ENCODE data around the gene RGS3. TPM values are rescaled to one million over a fixed set of nuclear protein-coding genes. Genes with fewer than 3 reads are reported as not detected.
A peak's percentile ranks its signal among the peaks of the same experiment; 100 is the strongest.

RGS3 gene
- total and polyA plus RNA-seq, 2 donors (not counting 3 experiments of a cell fraction or from before 2014, with no cell fraction given): 356 to 416 TPM

DNA sequence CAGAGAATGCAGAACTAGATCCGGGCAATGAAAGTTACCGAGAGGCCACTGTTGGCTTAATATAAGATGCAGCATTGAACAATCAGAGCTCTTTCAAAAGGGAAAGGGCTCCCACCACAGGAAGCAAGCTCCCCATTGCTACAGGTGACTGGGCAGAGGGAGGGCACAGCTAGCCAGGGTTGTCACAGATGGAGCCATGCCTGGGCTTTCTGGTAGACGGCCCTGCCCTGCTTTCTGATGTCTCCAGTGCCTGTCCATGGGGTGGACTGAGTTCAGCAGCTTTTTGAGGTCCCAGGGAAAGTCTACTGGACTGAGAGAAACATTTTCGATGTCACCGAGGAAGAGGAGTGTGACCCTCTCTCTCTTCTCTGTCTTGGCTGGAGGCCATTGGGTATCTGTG, 14.1 kb downstream of the RGS3 start:
- H3K9me1 ChIP-seq (replicated peaks; ENCODE audit: control insufficient read depth, extremely low read depth, insufficient read depth, low read length): no peaks in the 10 kb centered on the region
- dilution Hi-C loops (cut with MboI; ENCODE audit: extremely low pct_ligation_motif_present, low sequenced_read_pairs) (no loop called here), intact Hi-C loops (cut with micrococcal nuclease) (no loop called here)
- H3K4me3 ChIP-seq (replicated peaks in 1 of 3; ENCODE audit: insufficient read depth in 1 of 3, low read depth in 1 of 3, low read length in 3 of 3): no peak overlapping the region
- TF ChIP-seq EZH2 (IDR thresholded peaks at IDR 0.05; ENCODE audit: borderline replicate concordance, low read depth, low read length, severe bottlenecking): no peak
- TF ChIP-seq, protein P1, sequence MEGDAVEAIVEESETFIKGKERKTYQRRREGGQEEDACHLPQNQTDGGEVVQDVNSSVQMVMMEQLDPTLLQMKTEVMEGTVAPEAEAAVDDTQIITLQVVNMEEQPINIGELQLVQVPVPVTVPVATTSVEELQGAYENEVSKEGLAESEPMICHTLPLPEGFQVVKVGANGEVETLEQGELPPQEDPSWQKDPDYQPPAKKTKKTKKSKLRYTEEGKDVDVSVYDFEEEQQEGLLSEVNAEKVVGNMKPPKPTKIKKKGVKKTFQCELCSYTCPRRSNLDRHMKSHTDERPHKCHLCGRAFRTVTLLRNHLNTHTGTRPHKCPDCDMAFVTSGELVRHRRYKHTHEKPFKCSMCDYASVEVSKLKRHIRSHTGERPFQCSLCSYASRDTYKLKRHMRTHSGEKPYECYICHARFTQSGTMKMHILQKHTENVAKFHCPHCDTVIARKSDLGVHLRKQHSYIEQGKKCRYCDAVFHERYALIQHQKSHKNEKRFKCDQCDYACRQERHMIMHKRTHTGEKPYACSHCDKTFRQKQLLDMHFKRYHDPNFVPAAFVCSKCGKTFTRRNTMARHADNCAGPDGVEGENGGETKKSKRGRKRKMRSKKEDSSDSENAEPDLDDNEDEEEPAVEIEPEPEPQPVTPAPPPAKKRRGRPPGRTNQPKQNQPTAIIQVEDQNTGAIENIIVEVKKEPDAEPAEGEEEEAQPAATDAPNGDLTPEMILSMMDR (IDR thresholded peaks at IDR 0.05; ENCODE audit: extremely low read depth in 1 of 2, insufficient read depth in 1 of 2, low read depth in 1 of 2, low read length in 2 of 2): no peak
- no peak for TF ChIP-seq FOS (IDR thresholded peaks at IDR 0.05; ENCODE audit: borderline replicate concordance, insufficient read depth, low read length)
- no peak for TF ChIP-seq POLR2A (IDR thresholded peaks at IDR 0.05; ENCODE audit: low read depth, low read length)
- TF ChIP-seq MYC (IDR thresholded peaks at IDR 0.05; ENCODE audit: low read depth, low read length): no peak
- TF ChIP-seq GATA2 (IDR thresholded peaks at IDR 0.05; ENCODE audit: insufficient read depth, insufficient read length, low read depth, low read length): no peak
- no peak for TF ChIP-seq POLR2AphosphoS5 (IDR thresholded peaks at IDR 0.05; ENCODE audit: insufficient read depth, low read depth, low read length)
- TF ChIP-seq, protein P2, sequence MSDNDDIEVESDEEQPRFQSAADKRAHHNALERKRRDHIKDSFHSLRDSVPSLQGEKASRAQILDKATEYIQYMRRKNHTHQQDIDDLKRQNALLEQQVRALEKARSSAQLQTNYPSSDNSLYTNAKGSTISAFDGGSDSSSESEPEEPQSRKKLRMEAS (IDR thresholded peaks at IDR 0.05; ENCODE audit: insufficient read depth, insufficient read length): no peak
- TF ChIP-seq JUN (IDR thresholded peaks at IDR 0.05; ENCODE audit: borderline replicate concordance, insufficient read depth, insufficient read length, low read depth): no peak
- ChIA-PET POLR2A (no interaction called here), CTCF (interaction anchor here (2.2 kb wide), 1 partner anchor 15 kb away, joined by 7 read pairs; no protein-coding TSS in a partner anchor)
- BruUV-seq (replicated peaks): no TSS peak
- no peaks in the 10 kb centered on the region for H4K20me1 ChIP-seq (replicated peaks; ENCODE audit: control insufficient read depth, extremely low read depth, insufficient read depth, low read length)
- H2AFZ ChIP-seq (ENCODE audit: low read depth, low read length): no peak overlapping the region
- no peak overlapping the region for H3K9ac ChIP-seq (replicated peaks; ENCODE audit: extremely low read depth, insufficient read depth, low read length)
- no peaks in the 10 kb centered on the region for H3K4me1 ChIP-seq (ENCODE audit: control insufficient read depth, extremely low read depth, insufficient read depth, low read length)
- H3K27ac ChIP-seq (ENCODE audit: insufficient read depth, low read depth, low read length): no peak overlapping the region
- no peaks in the 10 kb centered on the region for H3K9me3 ChIP-seq (replicated peaks; ENCODE audit: control insufficient read depth, insufficient read depth, low read length)
- no peaks in the 10 kb centered on the region for H3K36me3 ChIP-seq (ENCODE audit: control insufficient read depth in 2 of 2, extremely low read depth in 1 of 2, insufficient read depth in 2 of 2, low read length in 2 of 2)
- H3K4me2 ChIP-seq (ENCODE audit: insufficient read depth, low read length): no peak overlapping the region
- DNase-seq (ENCODE audit: low read depth, low spot score) (no peak), FAIRE-seq (peak; percentile 31)
- H3K79me2 ChIP-seq (ENCODE audit: control insufficient read depth, insufficient read depth, low read length): no peaks in the 10 kb centered on the region
- no peaks in the 10 kb centered on the region for H3K27me3 ChIP-seq (ENCODE audit: control insufficient read depth in 2 of 2, insufficient read depth in 2 of 2, low read length in 2 of 2)
